Heart left ventricle (tissue), 16 donors: ENCODE measurements around the gene TJP3. TPM values are rescaled to one million over a fixed set of nuclear protein-coding genes. Genes with fewer than 3 reads are reported as not detected.
A peak's percentile ranks its signal among the peaks of the same experiment; 100 is the strongest.

ENCODE experiments used
- ATAC-seq, 4 donors: fragments of 200-7000 bp; cut with Tn5 transposase; one replicate each; pipeline ENCODE4 v1.9.1; 2020 to 2022; ENCODE audit warnings: moderate library complexity in 4 of 4, mild to moderate bottlenecking in 3 of 4, moderate number of reproducible peaks in 1 of 4
- DNase-seq, 5 donors: peaks; one replicate each; pipeline ENCODE4 v3.0.0-alpha.2; 2020
- H3K27ac ChIP-seq, 12 donors: fragments of 200-600 bp; sonication (generic) in 4 of 12; one replicate each; pipeline versions ENCODE4 v1.5.0 to v1.8.0; 2016 to 2022; ENCODE audit warnings: mild to moderate bottlenecking in 2 of 12
- H3K27me3 ChIP-seq, 9 donors: fragments of 200-600 bp; sonication (generic) in 2 of 9; one replicate each; pipeline versions ENCODE4 v1.5.1 to v1.8.0; 2016 to 2022; ENCODE audit warnings: mild to moderate bottlenecking in 3 of 9
- H3K36me3 ChIP-seq, 9 donors: fragments of 200-600 bp; sonication (generic) in 2 of 9; one replicate each; pipeline versions ENCODE4 v1.5.0 to v1.8.0; 2018 to 2022; ENCODE audit warnings: mild to moderate bottlenecking in 2 of 9
- H3K4me1 ChIP-seq, 12 donors: fragments of 200-600 bp; sonication (generic) in 4 of 12; one replicate each; pipeline versions ENCODE4 v1.5.0 to v1.8.0; 2016 to 2022; ENCODE audit warnings: mild to moderate bottlenecking in 3 of 12
- H3K4me3 ChIP-seq, 12 donors: fragments of 200-600 bp; sonication (generic) in 4 of 12; one replicate each; pipeline versions ENCODE4 v1.5.0 to v1.8.0; 2017 to 2022; ENCODE audit warnings: mild to moderate bottlenecking in 9 of 12, moderate library complexity in 4 of 12
- H3K9me3 ChIP-seq, 12 donors: fragments of 200-600 bp; sonication (generic) in 4 of 12; one replicate each; pipeline versions ENCODE4 v1.5.0 to v1.8.0; 2016 to 2022; ENCODE audit warnings: mild to moderate bottlenecking in 1 of 12
- POLR2A ChIP-seq, 2 donors: fragments of 450-650 bp; IDR thresholded peaks; one replicate each; pipeline ENCODE4 v1.6.1; 2017; ENCODE audit warnings: antibody characterized with exemption in 2 of 2, mild to moderate bottlenecking in 2 of 2, moderate library complexity in 2 of 2
- WGBS, 4 donors: extraction: QIAGEN DNeasy Blood & Tissue Kit in 2 of 4; methylation state at CpG; one replicate each; pipeline versions ENCODE4 v1.1.5 to v1.1.7; 2013 to 2018; 5-methylcytosine and 5-hydroxymethylcytosine counted together
- intact Hi-C, 10 donors: fragments of 100-400 bp; cut with DNase I; formaldehyde crosslinking; loops; one replicate each; pipeline versions ENCODE4 v1.11.1 to v1.14.2; 2022
- polyA plus RNA-seq, 2 donors: library from polyadenylated mRNA; stranded (reverse); fragments of 200-250 nt; gene quantifications; one replicate each; pipeline ENCODE4 v1.2.3, GENCODE V29; 2013
- total RNA-seq, 9 donors: library from RNA; depleted of rRNA in 2 of 9; stranded (reverse); fragments of >200 nt in 2 of 9; fragmentation: NEBNext Ultra II Directional in 3 of 9; extraction: Animal tissue kit (Norgen Biotek cat#: 25700) in 3 of 9; gene quantifications; one replicate each; pipeline versions ENCODE4 v1.1.0 to v1.2.4, GENCODE V29; 2016 to 2023
- TF ChIP-seq, protein P1 (sequence below), 12 donors: fragments of 200-600 bp; sonication (generic) in 4 of 12; IDR thresholded peaks; one replicate each; pipeline versions ENCODE4 v1.5.0 to v1.8.0; 2018 to 2022; ENCODE audit warnings: antibody characterized with exemption in 12 of 12, mild to moderate bottlenecking in 5 of 12
- donor health status: ischemic (EF 13 %, LVEDD 7.1; RV severe dilation, severe dysfunction).
- donor health status: healthy with polysubstance abuse.
- donor health status: DM: no; HTN: yes; CAD: no.
- donor health status: DM: no; HTN: no; CAD: no.
- donor health status: ischemic (EF 25% LVEDD 6.9; RV normal size, moderate dysfunction).
- donor health status: ischemic (EF 25% LVEDD 5.7; RV mildly dilated, moderate dysfunction).
- donor health status: healthy.
- donor health status: DM: yes; HTN: yes; CAD: no.
- donor health status: ischemic (EF 35%, LVEDD 5.7; RV mildly dilated, moderate dysfunction).
- donor health status: nonischemic (EF 11% LVEDD 7.7; RV severe dilation, severe dysfunction).
- donor health status: DM: yes; HTN: yes; CAD: no.
- donor health status: PGD.
- donor health status: ischemic (EF 29% LVEDD 5.4; RV normal size, mild dysfunction).
- donor health status: nonischemic (EF 23%, LVEDD 6.1; RV moderate dilation, normal function).

Gene TJP3
- total and polyA plus RNA-seq, 11 donors, result 0.06 to 0.48 (median 0.41) TPM; not detected in 8

- ATAC-seq (no peak), DNase-seq (no peak)
- Histone ChIP-seq H3K9me3 (no peaks in the 10 kb centered on the region), H3K27me3 (no peaks in the 10 kb centered on the region), H3K36me3 (peaks cover 0 to 40% (median 28%) of the 10 kb centered on the region in 9 donors), H3K4me3 (no peak overlapping the region), H3K27ac (no peak overlapping the region), H3K4me1 (no peaks in the 10 kb centered on the region)
- no peak for TF ChIP-seq POLR2A (IDR thresholded peaks at IDR 0.05)
- TF ChIP-seq, protein P1, sequence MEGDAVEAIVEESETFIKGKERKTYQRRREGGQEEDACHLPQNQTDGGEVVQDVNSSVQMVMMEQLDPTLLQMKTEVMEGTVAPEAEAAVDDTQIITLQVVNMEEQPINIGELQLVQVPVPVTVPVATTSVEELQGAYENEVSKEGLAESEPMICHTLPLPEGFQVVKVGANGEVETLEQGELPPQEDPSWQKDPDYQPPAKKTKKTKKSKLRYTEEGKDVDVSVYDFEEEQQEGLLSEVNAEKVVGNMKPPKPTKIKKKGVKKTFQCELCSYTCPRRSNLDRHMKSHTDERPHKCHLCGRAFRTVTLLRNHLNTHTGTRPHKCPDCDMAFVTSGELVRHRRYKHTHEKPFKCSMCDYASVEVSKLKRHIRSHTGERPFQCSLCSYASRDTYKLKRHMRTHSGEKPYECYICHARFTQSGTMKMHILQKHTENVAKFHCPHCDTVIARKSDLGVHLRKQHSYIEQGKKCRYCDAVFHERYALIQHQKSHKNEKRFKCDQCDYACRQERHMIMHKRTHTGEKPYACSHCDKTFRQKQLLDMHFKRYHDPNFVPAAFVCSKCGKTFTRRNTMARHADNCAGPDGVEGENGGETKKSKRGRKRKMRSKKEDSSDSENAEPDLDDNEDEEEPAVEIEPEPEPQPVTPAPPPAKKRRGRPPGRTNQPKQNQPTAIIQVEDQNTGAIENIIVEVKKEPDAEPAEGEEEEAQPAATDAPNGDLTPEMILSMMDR (IDR thresholded peaks at IDR 0.05), result no peak
- intact Hi-C loops, result loop anchor here in 4 of 10 donors (10.0 kb wide), 2 partner anchors 55 to 215 kb away; partner anchors contain the start of gene EEF2 (in 3 of the 4)
- WGBS, 4 donors, result 84 to 92% (median 89%) methylated on average over 9 to 17 of the region's 17 CpGs
Observed at GRCh38 chr19:3769494-3769893, 61.3 kb downstream of the TJP3 start.

- H3K9me3 ChIP-seq, result no peaks in the 10 kb centered on the region
- TF ChIP-seq, protein P1 (IDR thresholded peaks at IDR 0.05), result no peak
- TF ChIP-seq POLR2A (IDR thresholded peaks at IDR 0.05), result no peak
- WGBS, 4 donors, result 79 to 83% (median 81%) methylated on average over 45 to 53 of the region's 53 CpGs
- H3K27me3 ChIP-seq, result no peaks in the 10 kb centered on the region
- ATAC-seq, result peak in 1 of 4 donors; percentile 10
- H3K27ac ChIP-seq, result no peak overlapping the region
- H3K4me1 ChIP-seq, result no peaks in the 10 kb centered on the region
- intact Hi-C loops, result loop anchor here in 1 of 10 donors (10.0 kb wide), 1 partner anchor 154 kb away; no protein-coding TSS in a partner anchor
- H3K4me3 ChIP-seq, result no peak overlapping the region
- DNase-seq, result no peak
- H3K36me3 ChIP-seq, result peaks cover 0 to 36% (median 24%) of the 10 kb centered on the region in 9 donors
Observed at GRCh38 chr19:3770136-3770999, 62.2 kb downstream of the TJP3 start.

- no peak for TF ChIP-seq POLR2A (IDR thresholded peaks at IDR 0.05)
- TF ChIP-seq, protein P1 (IDR thresholded peaks at IDR 0.05), result no peak
- H3K27ac ChIP-seq, result no peak overlapping the region
- intact Hi-C loops, result loop anchor here in 1 of 10 donors (10.0 kb wide), 1 partner anchor 154 kb away; no protein-coding TSS in a partner anchor
- no peak overlapping the region for H3K4me3 ChIP-seq
- WGBS, 4 donors, result 80 to 86% (median 81%) methylated on average over 25 to 35 of the region's 35 CpGs
- H3K4me1 ChIP-seq, result no peaks in the 10 kb centered on the region
- no peak for ATAC-seq
- no peaks in the 10 kb centered on the region for H3K27me3 ChIP-seq
- peaks cover 0 to 28% (median 16%) of the 10 kb centered on the region in 9 donors for H3K36me3 ChIP-seq
- no peaks in the 10 kb centered on the region for H3K9me3 ChIP-seq
- DNase-seq, result no peak
Observed at GRCh38 chr19:3771000-3771905, 63.1 kb downstream of the TJP3 start.
